Keratinocyte (primary cell): ENCODE data around the gene C4orf36. TPM values are rescaled to one million over a fixed set of nuclear protein-coding genes. Genes with fewer than 3 reads are reported as not detected.

Source experiments
- DNase-seq: peaks from one replicate; pipeline ENCODE4 v3.0.0-alpha.2; 2011; ENCODE audit warnings: low read depth, missing footprints, low spot score
- FAIRE-seq: peaks from 2 replicates; lab custom pipeline; 2011; peaks lifted over from hg19 to GRCh38; lab: Jason Lieb, UNC
- H2AFZ ChIP-seq: 2 replicates; pipeline ENCODE4 v1.6.0; 2012; ENCODE audit warnings: low read length, control low read depth, inconsistent platforms; ENCODE audit not compliant: control insufficient read depth
- H3K27ac ChIP-seq: 2 replicates; pipeline ENCODE4 v1.5.1; 2011; ENCODE audit warnings: low read length; ENCODE audit not compliant: control insufficient read depth, insufficient read depth
- H3K27me3 ChIP-seq: 3 replicates; pipeline ENCODE4 v1.6.0; 2011; ENCODE audit warnings: low read length; ENCODE audit not compliant: control insufficient read depth, insufficient read depth; ENCODE audit errors: extremely low read depth
- H3K36me3 ChIP-seq, 2 experiments: 2 replicates in 1 of 2; 3 replicates in 1 of 2; pipeline ENCODE4 v1.5.1; 2011; ENCODE audit warnings: low read length in 2 of 2, mild to moderate bottlenecking in 1 of 2; ENCODE audit not compliant: control insufficient read depth in 2 of 2, insufficient read depth in 2 of 2; ENCODE audit errors: extremely low read depth in 1 of 2
- H3K4me1 ChIP-seq: 3 replicates; pipeline ENCODE4 v1.5.1; 2011; ENCODE audit warnings: low read length; ENCODE audit not compliant: control insufficient read depth, insufficient read depth; ENCODE audit errors: extremely low read depth
- H3K4me2 ChIP-seq: 3 replicates; pipeline ENCODE4 v1.6.0; 2011; ENCODE audit warnings: low read depth, low read length; ENCODE audit not compliant: control insufficient read depth, insufficient read depth; ENCODE audit errors: extremely low read depth
- H3K4me3 ChIP-seq, 3 experiments: fragments of 200-600 bp in 1 of 3; sonication (generic) in 1 of 3; 2 replicates in 2 of 3; 3 replicates in 1 of 3; pipeline ENCODE4 v1.5.1; 2011 to 2016; ENCODE audit warnings: low read length in 3 of 3, mild to moderate bottlenecking in 3 of 3, control low read depth in 2 of 3, inconsistent platforms in 1 of 3, low read depth in 1 of 3, mixed read lengths in 1 of 3, mixed run types in 1 of 3, moderate library complexity in 1 of 3; ENCODE audit not compliant: control insufficient read depth in 2 of 3, insufficient read depth in 2 of 3; ENCODE audit errors: extremely low read depth in 1 of 3
- H3K79me2 ChIP-seq: 2 replicates; pipeline ENCODE4 v1.6.0; 2012; ENCODE audit warnings: low read length; ENCODE audit not compliant: control insufficient read depth, insufficient read depth
- H3K9ac ChIP-seq: 3 replicates; pipeline ENCODE4 v1.6.0; 2011; ENCODE audit warnings: low read length; ENCODE audit not compliant: control insufficient read depth, insufficient read depth; ENCODE audit errors: extremely low read depth
- H3K9me1 ChIP-seq: 3 replicates; pipeline ENCODE4 v1.6.0; 2011; ENCODE audit warnings: low read length; ENCODE audit not compliant: control insufficient read depth, insufficient read depth; ENCODE audit errors: extremely low read depth
- H3K9me3 ChIP-seq: 2 replicates; pipeline ENCODE4 v1.5.1; 2012; ENCODE audit warnings: low read depth, low read length; ENCODE audit not compliant: control insufficient read depth
- H4K20me1 ChIP-seq: 3 replicates; pipeline ENCODE4 v1.6.0; 2011; ENCODE audit warnings: low read length; ENCODE audit not compliant: control insufficient read depth, insufficient read depth; ENCODE audit errors: extremely low read depth
- CTCF ChIP-seq, 3 experiments: IDR thresholded peaks in 1 of 3; conservative IDR thresholded peaks in 1 of 3; optimal IDR thresholded peaks in 1 of 3; 2 replicates in 2 of 3; 3 replicates in 1 of 3; pipeline versions ENCODE3 to v1.5.1; 2011; ENCODE audit warnings: low read length in 3 of 3, mild to moderate bottlenecking in 3 of 3, moderate library complexity in 2 of 3, control low read depth in 1 of 3, inconsistent platforms in 1 of 3; ENCODE audit not compliant: insufficient read depth in 2 of 3; ENCODE audit errors: extremely low read depth in 1 of 3
- EZH2 ChIP-seq: IDR thresholded peaks from one replicate; pipeline ENCODE4 v1.6.1; 2012; ENCODE audit warnings: inconsistent platforms, mild to moderate bottlenecking, low read length, moderate library complexity
- dilution Hi-C: fragments of 300-500 bp; cut with MboI; formaldehyde crosslinking; loops from one replicate; pipeline ENCODE4 v1.7.0; 2020; ENCODE audit warnings: low sequenced_read_pairs; ENCODE audit not compliant: extremely low pct_ligation_motif_present
- polyA plus RNA-seq, 5 experiments: library from polyadenylated mRNA; depleted of rRNA in 3 of 5; stranded (reverse) in 3 of 5; stranded (forward) in 1 of 5; unstranded in 1 of 5; fragments of >200 nt; gene quantifications; 1 replicate in 1 of 5; 2 replicates in 3 of 5; 3 replicates in 1 of 5; pipeline versions ENCODE4 v1.2.1 to v1.2.3, GENCODE V29; 2011 to 2012; ENCODE audit warnings: missing spikeins in 2 of 5, low read depth in 1 of 5, low replicate concordance in 1 of 5

Gene C4orf36
- polyA plus RNA-seq, 1 donor (not counting 4 experiments of a cell fraction or from before 2014, with no cell fraction given), result 1.2 TPM

GRCh38 chr4:86910369-86910768 is 18.1 kb upstream of the C4orf36 start:
- H3K27me3 ChIP-seq, result no peaks in the 10 kb centered on the region
- no peaks in the 10 kb centered on the region for H3K79me2 ChIP-seq
- no peak overlapping the region for H3K9ac ChIP-seq
- H3K4me1 ChIP-seq, result peaks cover 4% of the 10 kb centered on the region
- TF ChIP-seq CTCF (optimal IDR thresholded peaks at IDR 0.05 in 1 of 3, IDR thresholded peaks at IDR 0.05 in 1 of 3, conservative IDR thresholded peaks at IDR 0.05 in 1 of 3; ENCODE audit: extremely low read depth in 1 of 3, insufficient read depth in 2 of 3, low read length in 3 of 3), result no peak
- no peak for TF ChIP-seq EZH2
- no peak overlapping the region for H2AFZ ChIP-seq
- no peaks in the 10 kb centered on the region for H3K36me3 ChIP-seq
- no peak overlapping the region for H3K4me3 ChIP-seq
- H3K9me3 ChIP-seq, result no peaks in the 10 kb centered on the region
- DNase-seq, result no peak
- dilution Hi-C loops, result no loop called here
- no peak overlapping the region for H3K27ac ChIP-seq
- H4K20me1 ChIP-seq, result no peaks in the 10 kb centered on the region
- no peak overlapping the region for H3K4me2 ChIP-seq
- no peak for FAIRE-seq
- H3K9me1 ChIP-seq, result no peaks in the 10 kb centered on the region

- no peaks in the 10 kb centered on the region for H3K9me3 ChIP-seq
- dilution Hi-C loops, result no loop called here
- no peaks in the 10 kb centered on the region for H3K79me2 ChIP-seq
- no peaks in the 10 kb centered on the region for H3K36me3 ChIP-seq
- DNase-seq (no peak), FAIRE-seq (no peak)
- TF ChIP-seq CTCF (optimal IDR thresholded peaks at IDR 0.05 in 1 of 3, IDR thresholded peaks at IDR 0.05 in 1 of 3, conservative IDR thresholded peaks at IDR 0.05 in 1 of 3; ENCODE audit: extremely low read depth in 1 of 3, insufficient read depth in 2 of 3, low read length in 3 of 3) (no peak), EZH2 (no peak)
- H3K9ac ChIP-seq, result no peak overlapping the region
- no peak overlapping the region for H2AFZ ChIP-seq
- no peaks in the 10 kb centered on the region for H3K27me3 ChIP-seq
- H3K27ac ChIP-seq, result no peak overlapping the region
- no peak overlapping the region for H3K4me3 ChIP-seq
- no peaks in the 10 kb centered on the region for H4K20me1 ChIP-seq
- no peak overlapping the region for H3K4me2 ChIP-seq
- no peaks in the 10 kb centered on the region for H3K9me1 ChIP-seq
- peaks cover 4% of the 10 kb centered on the region for H3K4me1 ChIP-seq
Observed at GRCh38 chr4:86909546-86910295, 17.5 kb upstream of the C4orf36 start.
